Right lobe of liver (tissue), 4 donors: Measurements from ENCODE around the gene RBM38.

Source experiments
- POLR2A ChIP-seq: fragments of 450-650 bp; IDR thresholded peaks from one replicate; pipeline ENCODE4 v1.6.1; 2017; ENCODE audit warnings: antibody characterized with exemption, mild to moderate bottlenecking
- TF ChIP-seq, protein P1 (sequence below), 4 donors: fragments of 200-600 bp in 3 of 4; fragments of 450-650 bp in 1 of 4; IDR thresholded peaks; one replicate each; pipeline versions ENCODE4 v1.5.1 to v1.8.0; 2016 to 2022; ENCODE audit warnings: antibody characterized with exemption in 4 of 4, mild to moderate bottlenecking in 2 of 4
- donor health status: DM: no; HTN: no; CAD: no.
- donor health status: DM: no; HTN: no; CAD: no.
- donor health status: DM: no; HTN: yes; CAD: no.

GRCh38 chr20:57351042-57351783 is 40.0 kb upstream of the RBM38 start, which contains the start of gene RAE1:
- TF ChIP-seq, protein P1, sequence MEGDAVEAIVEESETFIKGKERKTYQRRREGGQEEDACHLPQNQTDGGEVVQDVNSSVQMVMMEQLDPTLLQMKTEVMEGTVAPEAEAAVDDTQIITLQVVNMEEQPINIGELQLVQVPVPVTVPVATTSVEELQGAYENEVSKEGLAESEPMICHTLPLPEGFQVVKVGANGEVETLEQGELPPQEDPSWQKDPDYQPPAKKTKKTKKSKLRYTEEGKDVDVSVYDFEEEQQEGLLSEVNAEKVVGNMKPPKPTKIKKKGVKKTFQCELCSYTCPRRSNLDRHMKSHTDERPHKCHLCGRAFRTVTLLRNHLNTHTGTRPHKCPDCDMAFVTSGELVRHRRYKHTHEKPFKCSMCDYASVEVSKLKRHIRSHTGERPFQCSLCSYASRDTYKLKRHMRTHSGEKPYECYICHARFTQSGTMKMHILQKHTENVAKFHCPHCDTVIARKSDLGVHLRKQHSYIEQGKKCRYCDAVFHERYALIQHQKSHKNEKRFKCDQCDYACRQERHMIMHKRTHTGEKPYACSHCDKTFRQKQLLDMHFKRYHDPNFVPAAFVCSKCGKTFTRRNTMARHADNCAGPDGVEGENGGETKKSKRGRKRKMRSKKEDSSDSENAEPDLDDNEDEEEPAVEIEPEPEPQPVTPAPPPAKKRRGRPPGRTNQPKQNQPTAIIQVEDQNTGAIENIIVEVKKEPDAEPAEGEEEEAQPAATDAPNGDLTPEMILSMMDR (IDR thresholded peaks at IDR 0.05), result no peak
- TF ChIP-seq POLR2A, result peak; percentile 60
